Tibial nerve (tissue), 3 donors: ENCODE data around the gene CEP95.

Source experiments
- POLR2A ChIP-seq, 2 donors: fragments of 450-650 bp; IDR thresholded peaks; one replicate each; pipeline ENCODE4 v1.6.1; 2017; ENCODE audit warnings: antibody characterized with exemption in 2 of 2, mild to moderate bottlenecking in 2 of 2, moderate library complexity in 2 of 2
- TF ChIP-seq, protein P1 (sequence below), 5 experiments: fragments of 200-600 bp in 3 of 5; fragments of 450-650 bp in 2 of 5; sonication (generic) in 3 of 5; IDR thresholded peaks; one replicate each; pipeline ENCODE4 v1.5.1; 2016 to 2019; ENCODE audit warnings: antibody characterized with exemption in 5 of 5, mild to moderate bottlenecking in 3 of 5, moderate library complexity in 2 of 5

- TF ChIP-seq, protein P1, sequence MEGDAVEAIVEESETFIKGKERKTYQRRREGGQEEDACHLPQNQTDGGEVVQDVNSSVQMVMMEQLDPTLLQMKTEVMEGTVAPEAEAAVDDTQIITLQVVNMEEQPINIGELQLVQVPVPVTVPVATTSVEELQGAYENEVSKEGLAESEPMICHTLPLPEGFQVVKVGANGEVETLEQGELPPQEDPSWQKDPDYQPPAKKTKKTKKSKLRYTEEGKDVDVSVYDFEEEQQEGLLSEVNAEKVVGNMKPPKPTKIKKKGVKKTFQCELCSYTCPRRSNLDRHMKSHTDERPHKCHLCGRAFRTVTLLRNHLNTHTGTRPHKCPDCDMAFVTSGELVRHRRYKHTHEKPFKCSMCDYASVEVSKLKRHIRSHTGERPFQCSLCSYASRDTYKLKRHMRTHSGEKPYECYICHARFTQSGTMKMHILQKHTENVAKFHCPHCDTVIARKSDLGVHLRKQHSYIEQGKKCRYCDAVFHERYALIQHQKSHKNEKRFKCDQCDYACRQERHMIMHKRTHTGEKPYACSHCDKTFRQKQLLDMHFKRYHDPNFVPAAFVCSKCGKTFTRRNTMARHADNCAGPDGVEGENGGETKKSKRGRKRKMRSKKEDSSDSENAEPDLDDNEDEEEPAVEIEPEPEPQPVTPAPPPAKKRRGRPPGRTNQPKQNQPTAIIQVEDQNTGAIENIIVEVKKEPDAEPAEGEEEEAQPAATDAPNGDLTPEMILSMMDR (IDR thresholded peaks at IDR 0.05) = no peak
- no peak for TF ChIP-seq POLR2A (IDR thresholded peaks at IDR 0.05)
Observed at GRCh38 chr17:64470625-64471024, 36.2 kb upstream of the CEP95 start.
